GM13976 (cell line): ENCODE results near the gene KLHL5.

ENCODE experiments used
- DNase-seq: peaks from one replicate; pipeline ENCODE4 v3.0.0; 2012; ENCODE audit warnings: low spot score
- in situ Hi-C: fragments of 300-500 bp; cut with MboI; formaldehyde crosslinking; loops from one replicate; pipeline ENCODE4 v1.12.0; 2022; ENCODE audit warnings: low sequenced_read_pairs, mixed read lengths, inconsistent platforms; ENCODE audit not compliant: unreplicated experiment
- TF ChIP-seq, protein P1 (sequence below): IDR thresholded peaks from 2 replicates; pipeline ENCODE4 v1.5.1; 2012; ENCODE audit warnings: borderline replicate concordance, mild to moderate bottlenecking; ENCODE audit not compliant: insufficient read depth; ENCODE audit errors: extremely low read depth, missing control alignments, control extremely low read depth

Gene KLHL5

DNA sequence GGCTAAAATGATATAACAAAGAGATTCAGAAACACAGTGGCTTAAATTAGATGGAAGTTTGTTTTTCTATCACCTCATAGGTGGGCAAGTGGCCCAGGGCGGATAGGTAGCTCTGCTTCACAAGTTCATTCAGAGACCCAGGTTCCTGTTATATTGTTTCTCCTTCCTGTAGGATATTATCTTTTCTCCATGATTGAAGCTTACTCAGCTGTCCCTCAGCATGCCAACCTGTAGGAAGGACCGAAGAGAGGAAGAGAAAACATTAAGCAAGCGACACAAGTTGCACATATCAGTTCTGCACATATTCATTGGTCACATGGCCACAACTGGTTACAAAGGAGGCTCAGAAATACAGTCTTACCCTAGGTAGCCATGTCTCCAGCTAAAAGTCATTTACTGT, 6.9 kb downstream of the KLHL5 start:
- in situ Hi-C loops = no loop called here
- no peak for DNase-seq

DNA sequence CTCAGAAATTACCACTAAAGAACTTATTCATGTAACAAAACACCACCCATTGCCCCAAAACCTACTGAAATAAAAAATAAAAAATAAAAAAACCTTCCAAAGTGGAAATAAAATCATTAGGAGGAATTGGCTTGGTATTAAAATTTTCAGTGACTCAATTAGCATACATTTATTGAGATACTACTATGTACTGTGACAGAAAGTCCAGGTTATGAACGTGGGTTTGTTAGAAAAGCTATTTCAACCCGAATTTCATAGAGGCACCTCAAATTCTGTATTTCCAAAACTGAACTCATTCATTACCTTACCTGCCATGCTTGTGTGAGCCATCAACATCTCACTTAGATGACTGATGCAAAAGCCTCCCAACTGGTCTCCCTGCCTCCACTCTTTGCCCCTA, 16.8 kb downstream of the KLHL5 start:
- in situ Hi-C loops = no loop called here
- TF ChIP-seq, protein P1, sequence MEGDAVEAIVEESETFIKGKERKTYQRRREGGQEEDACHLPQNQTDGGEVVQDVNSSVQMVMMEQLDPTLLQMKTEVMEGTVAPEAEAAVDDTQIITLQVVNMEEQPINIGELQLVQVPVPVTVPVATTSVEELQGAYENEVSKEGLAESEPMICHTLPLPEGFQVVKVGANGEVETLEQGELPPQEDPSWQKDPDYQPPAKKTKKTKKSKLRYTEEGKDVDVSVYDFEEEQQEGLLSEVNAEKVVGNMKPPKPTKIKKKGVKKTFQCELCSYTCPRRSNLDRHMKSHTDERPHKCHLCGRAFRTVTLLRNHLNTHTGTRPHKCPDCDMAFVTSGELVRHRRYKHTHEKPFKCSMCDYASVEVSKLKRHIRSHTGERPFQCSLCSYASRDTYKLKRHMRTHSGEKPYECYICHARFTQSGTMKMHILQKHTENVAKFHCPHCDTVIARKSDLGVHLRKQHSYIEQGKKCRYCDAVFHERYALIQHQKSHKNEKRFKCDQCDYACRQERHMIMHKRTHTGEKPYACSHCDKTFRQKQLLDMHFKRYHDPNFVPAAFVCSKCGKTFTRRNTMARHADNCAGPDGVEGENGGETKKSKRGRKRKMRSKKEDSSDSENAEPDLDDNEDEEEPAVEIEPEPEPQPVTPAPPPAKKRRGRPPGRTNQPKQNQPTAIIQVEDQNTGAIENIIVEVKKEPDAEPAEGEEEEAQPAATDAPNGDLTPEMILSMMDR = no peak
- no peak for DNase-seq

More for the DNA sequence above, 6.9 kb downstream of the KLHL5 start:
- TF ChIP-seq, protein P1 = no peak

DNA sequence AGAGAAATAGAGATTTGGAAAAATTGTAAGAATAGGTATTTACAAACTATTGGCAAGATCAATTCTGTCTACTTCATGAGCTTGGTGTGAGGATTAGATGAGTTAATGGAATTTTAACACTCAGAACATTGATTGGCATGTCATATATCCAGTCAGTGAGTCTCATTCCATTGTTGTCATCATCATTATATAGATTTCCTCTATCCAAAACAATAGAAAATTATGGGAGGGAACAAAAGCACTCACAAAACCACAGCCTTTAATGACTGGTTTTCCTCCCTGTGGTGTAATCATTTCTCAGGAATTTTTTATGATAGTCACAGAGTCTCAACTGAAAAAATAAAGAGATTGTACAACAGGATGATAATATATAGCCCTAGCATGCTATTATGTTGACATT, 21.1 kb downstream of the KLHL5 start:
- DNase-seq = no peak
- TF ChIP-seq, protein P1 = no peak
- in situ Hi-C loops = no loop called here

DNA sequence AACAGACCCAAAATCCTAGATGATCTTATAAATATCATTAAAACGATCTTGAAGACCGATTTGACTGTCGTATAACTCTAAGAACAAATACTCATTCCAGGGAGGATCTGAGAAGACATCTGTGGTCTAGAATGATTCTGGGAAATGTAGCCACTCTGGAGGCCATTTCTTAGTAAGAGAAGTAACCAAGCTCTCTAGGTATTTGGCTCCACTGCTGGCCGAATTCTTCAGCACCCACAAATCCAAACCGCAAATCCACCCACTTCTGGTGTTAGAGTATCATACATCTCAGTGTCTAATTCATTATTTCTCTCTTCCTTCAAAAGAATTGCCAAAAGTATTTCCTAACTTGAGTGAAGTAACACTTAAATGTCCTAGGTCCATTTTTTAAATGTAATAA, 23.9 kb downstream of the KLHL5 start:
- no peak for DNase-seq
- in situ Hi-C loops = no loop called here
- TF ChIP-seq, protein P1 = no peak

DNA sequence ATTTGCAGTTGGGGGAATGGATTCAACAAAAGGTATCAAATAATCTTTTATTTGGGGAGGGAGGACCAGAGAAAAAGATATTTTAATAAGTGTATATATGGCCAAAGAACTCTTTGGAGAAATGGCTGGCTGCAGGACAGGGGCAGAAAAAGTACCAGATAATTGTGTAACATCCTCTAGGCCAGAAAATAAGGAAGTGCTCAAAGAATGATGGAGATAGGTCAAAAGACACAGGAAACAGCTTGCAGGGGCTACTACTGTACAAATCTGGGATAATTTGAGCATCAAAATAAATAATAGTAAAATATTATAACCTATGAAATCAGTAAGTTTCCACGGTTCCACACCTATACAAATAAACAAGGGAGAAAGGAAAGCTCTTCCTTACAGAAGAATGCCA, 34.8 kb downstream of the KLHL5 start:
- in situ Hi-C loops = no loop called here
- TF ChIP-seq, protein P1 = no peak
- DNase-seq = no peak

DNA sequence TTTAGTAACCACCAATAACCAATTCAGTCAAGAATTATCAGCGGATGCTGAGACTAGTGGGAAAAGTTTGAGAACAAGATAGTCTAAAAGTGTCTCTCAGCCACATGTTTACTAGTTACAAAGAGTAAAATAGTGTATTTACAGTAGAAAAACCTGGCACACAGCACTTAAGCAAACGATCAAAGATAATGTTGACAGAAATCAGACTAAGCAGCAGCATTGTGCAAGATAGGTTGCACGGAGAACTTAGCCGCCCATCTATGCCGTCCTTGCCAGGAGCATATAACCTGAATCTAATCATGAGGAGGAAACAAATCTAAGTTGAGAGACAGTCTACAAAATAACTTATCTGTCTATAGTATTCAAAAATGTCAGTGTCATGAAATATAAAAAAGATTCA, 35.3 kb downstream of the KLHL5 start:
- in situ Hi-C loops = no loop called here

More for the DNA sequence above, 35.3 kb downstream of the KLHL5 start:
- no peak for DNase-seq
- TF ChIP-seq, protein P1 = no peak
